HG03045 (cell line): ENCODE data around the gene SMLR1.

Source experiments
- ATAC-seq: cut with Tn5 transposase; IDR thresholded peaks from one replicate; pipeline ENCODE4 v1.9.1; 2021; ENCODE audit warnings: mild to moderate bottlenecking, moderate library complexity; ENCODE audit not compliant: unreplicated experiment

Gene SMLR1

DNA sequence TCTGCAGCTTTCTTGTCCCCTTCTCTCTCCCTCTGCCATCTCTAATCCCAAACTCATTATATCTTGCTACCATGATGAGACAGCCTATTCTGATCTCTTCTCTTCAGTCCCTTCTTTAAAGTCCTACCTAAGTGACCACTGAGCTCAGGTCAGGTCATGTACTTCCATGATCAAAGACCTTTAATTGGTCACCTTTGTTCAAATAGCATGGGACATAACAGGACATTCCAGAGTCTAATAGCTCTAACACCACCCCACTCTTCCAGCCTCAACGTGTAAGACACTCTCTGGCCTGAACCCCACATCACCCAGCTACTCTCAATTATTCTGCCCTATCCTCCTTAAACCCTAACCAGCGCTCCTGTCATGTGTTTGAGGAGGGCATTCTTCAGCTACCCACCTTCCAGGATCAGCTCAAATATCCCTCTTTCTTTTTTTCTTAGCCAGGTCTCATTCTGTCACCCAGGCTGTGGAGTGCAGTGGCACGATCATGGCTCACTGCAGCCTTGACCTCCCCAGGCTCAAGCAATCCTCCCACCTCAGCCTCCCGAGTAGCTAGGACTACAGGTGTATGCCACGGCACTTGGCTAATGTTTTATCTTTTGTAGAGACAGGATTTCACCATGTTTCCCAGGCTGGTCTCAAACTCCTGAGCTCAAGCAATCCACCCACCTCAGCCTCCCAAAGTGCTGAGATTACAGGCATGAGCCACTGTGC, 2.1 kb upstream of the SMLR1 start:
- no peak for ATAC-seq

DNA sequence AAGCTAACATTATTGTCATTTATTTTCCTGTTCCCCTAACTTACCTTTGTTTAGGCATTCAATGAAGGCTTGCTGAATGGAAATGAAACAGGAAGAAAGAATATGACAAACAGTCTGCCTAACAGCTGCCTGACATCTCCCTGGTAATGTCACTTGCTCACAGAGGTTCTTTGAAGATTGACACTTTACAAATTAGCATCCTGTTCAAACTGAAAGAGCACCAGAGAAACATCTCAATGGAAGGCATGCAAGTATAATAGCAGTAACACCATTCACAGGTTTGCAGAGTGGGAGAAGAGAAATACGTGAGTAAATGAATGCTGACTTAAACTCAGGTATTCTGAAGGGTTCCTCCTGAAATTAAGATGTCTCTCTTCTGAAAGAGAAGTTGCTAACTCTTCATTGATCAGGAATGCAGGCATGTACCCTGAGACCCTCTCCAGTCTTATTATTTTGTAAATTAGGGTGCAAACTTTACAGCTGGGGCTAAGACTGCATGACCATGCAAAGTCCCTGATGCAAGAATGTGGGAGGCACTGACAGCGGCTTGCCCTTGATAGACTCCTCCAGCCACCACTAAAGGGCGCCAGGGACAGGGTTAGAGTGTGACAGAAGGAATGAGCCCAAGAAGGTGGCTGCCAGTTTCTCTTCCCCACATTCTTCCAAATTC, 1.3 kb upstream of the SMLR1 start:
- ATAC-seq, result no peak

DNA sequence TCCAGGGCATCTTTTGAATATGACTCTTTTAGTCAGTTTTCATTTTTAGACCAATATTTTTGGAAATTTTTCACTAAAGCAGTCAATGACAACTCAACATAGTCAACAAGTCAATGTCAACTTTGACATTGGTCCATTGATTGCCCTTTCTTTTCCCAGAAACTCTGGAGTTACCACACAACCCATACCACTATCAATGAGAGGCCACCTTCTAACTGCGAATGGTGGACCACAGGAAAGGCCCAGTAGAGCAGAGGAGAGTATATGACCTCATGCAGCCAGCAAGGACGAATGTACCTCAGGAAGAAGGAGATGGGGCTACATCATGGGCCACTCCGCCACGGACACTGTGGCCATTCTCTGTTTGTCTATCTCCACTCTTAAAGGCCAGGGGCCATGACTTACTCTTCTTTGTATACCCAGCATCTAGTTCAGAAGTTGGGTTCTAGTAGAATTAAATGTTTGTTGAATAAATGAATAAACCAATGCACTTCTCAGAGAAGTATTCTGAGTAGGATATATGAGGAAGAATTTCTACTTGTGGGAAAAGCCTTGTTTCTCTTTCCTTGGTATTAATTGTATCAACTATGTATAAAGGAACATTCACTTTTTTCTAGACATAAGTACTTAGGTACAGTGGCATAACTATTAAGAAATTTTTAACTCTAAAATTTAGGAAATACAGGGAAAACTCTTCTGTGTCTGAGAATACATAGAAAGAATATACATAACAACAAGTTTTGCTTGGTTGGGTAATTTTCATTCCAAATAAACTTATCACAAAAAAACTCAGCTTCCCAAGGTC, 562 bp upstream of the SMLR1 start:
- no peak for ATAC-seq

DNA sequence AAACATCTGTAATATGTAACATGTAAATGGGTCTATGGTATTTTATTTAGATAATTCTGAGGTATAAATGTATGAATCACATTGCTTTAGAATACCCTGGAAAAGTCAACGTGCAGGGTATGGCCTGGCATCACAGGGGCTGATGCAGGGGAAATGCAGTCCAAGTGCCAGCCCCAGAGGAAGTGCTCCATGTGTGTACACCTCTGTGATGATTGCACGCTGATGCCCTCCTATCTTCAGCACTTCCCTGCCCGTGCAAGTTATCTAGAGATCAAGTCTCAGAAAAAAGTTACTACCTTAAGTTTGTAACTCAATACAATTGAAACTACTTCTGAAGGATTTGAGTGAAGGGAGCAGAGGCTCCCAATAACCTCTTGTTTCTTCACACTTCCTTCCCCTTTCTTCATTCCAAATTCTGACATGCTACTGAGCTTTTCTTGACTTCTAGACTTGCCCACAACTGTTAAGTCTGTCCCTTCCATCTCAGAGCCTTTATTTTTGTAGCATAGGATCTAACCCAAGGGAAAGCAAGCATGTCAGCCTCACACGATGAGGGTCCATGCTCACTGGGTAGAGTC, 2.2 kb downstream of the SMLR1 start:
- ATAC-seq, result no peak

DNA sequence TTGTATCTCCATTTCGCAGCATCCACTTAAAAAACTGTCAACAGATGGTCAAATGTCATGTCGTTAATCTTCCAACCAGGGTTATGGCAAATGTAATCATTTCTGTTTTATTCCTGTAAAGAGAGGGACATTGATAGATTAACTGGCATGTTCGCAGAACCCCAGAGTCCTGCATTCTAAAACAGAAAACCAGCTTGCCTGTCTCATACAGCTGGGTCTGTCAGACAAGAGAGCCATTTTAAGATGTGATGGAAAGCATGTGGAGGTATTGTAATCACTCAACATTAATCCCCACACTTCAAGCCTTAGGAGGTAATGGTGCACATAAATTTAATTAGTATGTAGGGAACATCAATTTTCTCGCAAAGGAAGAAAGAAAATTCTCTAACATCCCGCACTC, 4.4 kb downstream of the SMLR1 start:
- no peak for ATAC-seq

DNA sequence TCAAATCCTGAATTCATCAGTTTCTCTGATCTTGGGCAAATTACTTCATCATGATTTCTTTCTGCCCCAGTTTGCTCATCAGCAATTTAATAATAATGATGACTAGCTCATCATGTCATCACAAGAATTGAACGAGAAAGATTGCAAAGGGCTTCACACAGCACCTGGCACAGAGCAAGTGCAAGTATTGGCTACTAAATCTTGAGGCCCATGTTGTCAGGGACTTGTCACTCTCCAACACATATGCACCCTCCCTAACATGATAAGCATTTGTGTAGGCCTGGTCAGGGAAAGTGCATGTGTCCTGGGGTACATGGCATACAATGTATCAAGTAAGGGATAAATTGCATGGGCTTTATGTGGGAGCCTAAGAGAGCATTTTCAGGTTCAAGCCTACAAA, 6.4 kb downstream of the SMLR1 start:
- ATAC-seq, result no peak

DNA sequence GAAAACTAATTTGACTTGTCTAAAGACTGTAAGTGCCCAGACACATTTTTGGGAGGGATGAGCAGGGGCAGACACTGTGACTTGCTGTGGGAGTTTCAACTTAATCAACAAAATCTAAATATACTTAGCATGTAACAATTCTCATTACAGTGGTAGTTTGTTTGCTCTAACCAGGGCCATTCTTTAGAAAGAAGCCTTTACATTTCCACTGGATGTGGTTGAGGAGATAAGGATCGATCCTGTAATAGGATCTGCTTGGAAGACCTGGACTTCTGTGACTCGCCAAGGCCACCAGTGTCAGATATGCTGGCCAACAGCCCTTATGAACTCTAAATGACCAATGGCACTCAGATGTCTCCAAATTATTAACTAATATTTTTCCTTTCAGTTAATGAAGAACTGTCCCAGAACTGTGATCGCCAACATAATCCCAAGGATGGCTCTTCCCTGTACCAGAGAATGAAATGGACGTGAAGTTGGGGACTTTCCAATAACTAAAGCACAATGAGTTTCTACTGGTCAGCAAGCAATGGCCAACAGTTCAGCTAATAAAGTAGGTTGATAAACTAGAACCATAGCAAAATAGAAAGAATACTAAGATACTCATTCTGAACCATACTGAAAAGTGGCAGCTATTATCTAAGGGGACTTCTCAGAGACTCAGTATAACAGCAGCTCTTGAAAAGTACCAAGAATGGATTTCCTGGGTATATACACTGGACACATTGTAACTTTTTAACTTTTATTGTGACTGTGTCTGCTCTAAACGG, 7.5 kb downstream of the SMLR1 start:
- ATAC-seq, result no peak

DNA sequence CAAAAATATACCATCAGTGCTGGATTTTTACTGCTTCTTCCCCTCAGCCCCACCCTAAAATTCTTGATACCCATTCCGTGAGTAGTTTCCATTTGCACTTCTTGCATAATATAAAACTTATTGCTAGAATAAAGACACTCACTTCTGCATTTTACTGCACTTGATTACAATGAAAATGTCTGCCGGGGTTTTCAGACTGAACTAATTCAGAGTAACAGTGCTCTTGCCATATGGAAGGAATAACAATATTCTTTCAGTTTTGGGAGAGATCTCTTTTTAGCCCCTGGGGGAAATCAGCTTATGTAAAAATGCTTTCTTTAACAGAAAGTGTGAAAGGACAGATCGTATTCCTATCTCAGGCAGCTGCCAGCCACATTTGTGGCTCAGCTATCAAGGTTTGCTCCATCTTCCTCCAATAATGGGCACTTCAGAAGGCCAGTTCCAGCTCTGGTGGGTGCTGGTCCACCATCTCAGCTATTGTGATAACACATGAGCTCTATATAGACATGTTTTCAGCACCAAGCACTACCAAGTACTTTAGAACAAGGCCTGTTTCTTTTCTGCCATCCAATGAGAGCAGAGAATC, 8.9 kb downstream of the SMLR1 start:
- ATAC-seq, result no peak

DNA sequence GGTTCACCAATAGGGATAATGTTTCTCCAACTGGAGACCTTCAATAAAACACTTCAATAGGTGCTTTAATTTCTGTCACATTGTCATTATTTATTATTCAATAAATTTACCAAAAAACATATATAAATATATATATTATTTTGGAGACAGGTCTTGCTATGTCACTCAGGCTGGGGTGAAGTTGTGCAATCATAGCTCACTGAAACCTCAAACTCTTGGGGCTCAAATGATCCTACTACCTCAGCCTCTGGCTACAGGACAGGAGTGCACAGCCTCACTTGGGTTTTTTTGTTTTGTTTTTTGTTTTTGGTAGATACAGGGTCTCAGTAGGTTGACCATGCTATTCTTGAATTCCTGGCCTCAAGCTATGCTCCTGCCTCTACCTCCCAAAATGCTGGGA, 9.9 kb downstream of the SMLR1 start:
- no peak for ATAC-seq

DNA sequence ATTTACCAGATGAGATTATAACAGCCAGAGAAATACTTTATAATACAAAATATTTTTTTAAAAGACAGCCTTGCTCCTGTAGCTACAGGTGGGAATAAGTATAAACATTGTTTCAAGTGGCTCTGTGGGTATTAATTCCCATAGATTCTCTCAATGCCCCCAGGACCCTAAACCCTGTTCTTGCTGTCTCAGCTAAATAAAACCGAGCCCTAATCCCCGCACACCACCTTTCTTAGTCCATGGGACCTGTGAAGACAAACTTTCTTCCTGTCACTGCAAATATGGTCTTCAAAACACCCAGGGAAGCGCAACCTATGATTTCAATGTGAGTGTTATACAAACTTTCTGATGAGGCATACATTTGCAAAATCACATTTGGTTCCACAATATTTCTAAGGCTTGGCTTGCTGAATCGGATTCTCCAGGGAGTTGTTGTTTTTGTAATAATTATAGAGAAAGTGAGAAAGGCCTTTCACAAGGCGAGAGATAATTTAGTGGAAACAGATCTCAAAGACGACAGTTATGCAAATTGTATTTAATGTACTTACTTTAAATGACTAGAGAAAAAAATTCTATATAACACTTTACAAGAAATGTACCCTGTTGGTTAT, 11.1 kb downstream of the SMLR1 start:
- ATAC-seq, result no peak

DNA sequence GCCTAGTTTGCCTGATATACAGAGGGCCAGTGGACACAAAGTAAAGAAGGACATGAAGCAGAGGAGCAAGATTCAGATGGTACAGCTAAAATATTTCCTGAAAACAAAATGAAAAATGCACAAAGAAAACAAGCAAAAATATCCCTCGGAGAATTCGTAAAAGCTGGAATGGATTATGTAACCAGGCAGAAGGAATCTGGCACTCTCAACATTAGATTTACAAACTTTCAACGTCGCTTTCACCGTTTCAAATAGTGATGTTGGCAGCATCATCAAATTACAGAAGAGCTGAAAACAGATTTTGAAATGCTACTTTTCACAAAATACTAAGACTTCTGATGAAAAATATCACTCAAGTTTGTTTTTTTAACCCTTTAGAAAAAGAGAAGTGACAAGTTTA, 11.7 kb downstream of the SMLR1 start:
- no peak for ATAC-seq

DNA sequence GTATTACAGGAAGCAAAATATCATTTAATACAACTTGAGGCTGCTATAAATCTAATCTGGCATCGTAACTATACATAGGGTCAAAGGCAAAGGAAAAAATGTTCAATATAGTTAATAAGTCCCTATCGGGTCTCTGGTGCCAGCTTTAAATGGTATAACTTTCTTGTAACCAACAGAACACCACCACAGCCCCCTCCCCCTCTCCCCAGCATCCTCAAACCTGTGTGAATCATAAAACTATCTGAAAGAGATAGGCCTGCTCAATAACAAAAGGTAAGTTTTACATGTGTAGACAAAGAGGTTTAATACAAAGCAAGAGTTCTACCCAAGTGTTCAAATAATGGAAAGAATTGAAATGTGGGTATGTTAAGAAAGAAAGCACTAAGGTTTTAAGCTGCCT, 12.2 kb downstream of the SMLR1 start:
- no peak for ATAC-seq

DNA sequence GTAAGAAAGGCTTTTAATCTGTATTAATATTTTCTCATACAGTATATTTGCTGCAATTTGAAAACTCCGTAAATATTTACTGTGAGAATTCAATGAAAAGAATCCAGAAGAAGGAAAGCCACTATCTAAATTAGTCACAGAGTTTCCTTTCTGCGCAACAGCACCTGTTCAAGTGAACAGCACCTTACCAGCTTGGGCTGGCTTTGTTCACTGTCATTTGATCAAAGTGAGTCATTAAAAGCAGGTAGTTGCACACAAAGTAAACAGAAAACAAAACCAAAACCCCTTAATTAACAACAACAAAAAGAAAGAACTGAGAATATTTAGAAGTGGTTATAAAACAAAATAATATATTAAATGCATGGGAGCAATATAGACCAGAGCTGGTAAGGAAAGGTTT, 12.8 kb downstream of the SMLR1 start:
- no peak for ATAC-seq

DNA sequence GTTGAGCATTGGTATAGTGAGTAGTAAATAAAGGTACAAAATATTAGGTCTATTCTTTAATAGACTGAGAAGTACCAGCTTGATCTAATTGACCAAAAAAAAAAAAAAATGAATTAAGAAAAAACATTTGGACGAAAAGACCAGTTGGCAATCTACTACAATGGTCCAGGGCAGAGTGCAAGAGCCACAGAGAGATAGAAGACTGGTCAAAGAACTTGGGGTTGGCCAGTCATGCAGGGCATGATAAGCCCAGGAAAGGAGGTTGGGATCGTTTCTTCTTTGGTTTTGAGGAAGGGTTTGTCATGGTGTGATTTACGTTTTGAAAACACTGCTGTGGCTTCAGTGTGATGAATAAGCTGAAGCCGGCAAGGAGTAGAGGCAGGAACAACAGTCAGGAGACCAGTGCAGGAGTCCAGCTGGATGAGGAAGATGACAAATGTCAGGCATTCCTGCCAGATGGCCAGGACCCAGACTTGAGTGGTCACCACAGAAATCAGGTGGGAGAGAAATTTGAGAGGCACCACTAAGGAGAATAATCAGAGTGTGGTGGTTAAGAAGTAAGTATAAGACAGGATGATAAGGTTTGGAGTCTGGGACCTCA, 14.0 kb downstream of the SMLR1 start:
- no peak for ATAC-seq

DNA sequence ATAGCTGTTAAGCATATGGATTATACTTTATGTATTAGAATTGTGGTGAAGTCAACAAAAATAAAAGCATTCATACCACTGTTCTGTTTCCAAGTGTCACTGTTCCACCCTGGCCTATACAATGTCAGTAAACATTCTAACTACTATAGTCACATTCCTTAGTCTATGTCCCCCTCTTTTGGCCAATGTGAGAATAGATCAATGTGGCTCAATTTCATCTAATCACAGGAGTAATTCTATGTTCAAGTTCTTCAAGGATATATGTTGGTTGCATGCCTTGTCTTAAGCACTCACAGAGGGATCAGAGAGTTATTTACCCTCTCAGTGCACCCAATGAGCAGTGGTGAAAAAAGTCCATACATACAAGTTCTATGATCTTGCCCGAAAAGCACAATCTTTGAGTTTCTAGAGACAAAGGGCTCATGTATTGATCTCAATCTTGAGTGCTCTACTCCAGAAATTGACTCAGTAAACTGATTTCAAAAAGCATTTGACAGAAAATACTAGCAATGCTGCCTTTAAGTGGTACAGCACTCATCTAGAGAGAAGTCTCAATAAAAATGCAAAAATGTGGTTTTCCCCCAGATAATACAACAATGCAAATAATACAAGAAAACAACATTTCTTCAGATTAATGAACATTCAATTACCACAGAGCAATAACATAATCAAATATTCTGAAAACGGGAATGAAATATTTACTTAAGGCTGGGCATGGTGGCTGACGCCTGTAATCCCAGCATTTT, 16.5 kb downstream of the SMLR1 start:
- ATAC-seq, result peak; percentile 77

DNA sequence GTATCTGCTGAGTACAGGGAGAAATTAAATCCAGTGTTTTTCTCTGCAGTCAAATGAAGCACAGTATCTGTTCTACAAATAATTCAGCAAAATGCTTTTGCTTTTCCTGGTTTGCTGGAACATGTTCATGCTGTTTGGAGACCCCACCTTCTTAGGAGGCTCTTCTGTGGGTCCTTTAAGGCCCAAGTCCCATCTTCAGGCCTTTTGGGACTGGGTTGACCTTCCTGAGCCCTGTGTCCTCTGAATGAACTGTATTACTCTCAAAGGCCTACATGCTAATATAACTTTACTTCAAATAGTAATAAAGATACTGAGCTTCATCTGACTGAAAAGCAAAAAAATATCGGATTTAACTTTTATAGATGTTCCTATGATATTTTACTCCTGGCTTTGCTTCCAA, 19.3 kb downstream of the SMLR1 start:
- no peak for ATAC-seq

DNA sequence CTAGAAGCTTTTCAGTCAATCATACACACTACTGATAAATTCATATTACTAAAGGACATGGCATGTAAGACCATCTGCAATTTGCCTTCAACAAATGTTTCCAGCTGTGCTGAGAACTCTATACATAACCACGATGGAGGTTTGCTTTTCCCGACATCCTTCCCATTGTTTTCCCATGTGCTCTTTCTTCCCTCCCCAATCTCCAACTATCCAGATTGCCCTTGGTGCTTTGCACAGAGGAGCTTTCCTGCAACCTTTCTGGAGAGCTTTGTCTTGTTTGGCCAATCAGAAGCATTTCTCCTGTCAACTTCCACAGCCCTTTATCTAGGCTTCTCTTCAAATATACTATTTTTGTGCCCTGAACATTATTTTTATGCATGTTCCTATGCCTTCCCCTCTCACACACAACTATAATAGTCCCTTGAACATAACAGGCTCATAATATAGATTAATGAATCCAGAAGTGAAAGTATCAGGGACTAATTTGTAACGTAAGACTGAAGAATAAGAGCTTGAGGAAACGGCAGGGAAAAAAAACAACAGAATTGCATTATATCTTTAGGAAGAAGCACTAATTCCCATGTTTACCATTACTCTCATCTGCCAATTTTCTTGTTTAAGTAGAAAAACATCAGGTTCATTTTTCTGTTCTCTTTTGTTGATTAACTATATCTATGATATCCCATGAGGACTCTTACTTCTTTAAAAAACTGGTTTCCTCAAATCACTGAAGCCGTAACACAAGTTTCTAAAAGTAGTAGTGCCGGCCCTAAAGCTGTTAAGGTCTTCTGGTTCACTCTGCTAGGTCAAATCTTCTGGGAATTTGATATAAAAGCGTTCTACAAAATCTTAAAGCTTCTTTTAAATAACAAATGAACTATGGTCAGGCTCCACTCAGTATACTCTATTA, 20.1 kb downstream of the SMLR1 start:
- no peak for ATAC-seq

DNA sequence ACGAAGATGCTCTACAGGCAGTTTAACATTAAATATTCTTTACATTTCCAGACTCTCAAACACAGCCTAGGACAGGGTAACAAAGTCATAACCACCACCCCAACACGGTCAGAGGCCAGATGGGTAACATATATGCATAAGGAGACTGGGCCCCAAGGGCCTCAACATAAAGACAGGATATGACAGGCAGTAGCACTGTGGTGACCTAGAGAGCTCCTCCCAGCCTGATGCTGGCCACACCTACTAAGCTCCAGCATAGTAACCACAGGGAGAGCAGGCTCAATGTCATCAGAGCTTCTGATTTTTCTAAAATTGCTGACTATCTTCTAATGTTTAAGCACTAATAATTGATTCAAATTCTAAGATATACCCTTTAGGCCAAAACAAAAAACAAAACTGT, 21.7 kb downstream of the SMLR1 start:
- ATAC-seq, result peak; percentile 72
